Measurements from ENCODE around the gene COL7A1.

DNA sequence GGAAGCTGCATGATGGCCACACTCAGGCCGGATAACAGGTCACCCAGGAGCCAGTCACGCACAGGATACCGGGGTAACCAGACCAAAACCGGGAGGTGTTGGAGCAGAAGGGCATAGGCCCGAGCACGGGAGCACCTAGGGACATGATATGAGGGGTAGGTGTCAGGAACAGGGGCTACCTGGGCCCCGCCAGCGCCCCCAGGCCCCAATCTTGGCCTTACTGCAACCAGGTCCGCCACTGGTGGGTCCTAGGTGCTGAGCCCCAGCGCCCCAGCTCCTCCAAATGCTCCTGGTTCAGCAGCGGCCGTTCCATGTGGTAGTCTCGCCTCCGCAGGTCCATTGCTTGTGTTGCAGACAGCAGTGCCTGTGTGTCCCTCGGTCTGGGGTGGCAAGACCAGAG lies 38.1 kb upstream of the COL7A1 start:
- TF ChIP-seq CTCF (conservative IDR thresholded peaks at IDR 0.05; ENCODE audit: low read length), result no peak
- no peak for TF ChIP-seq EZH2phosphoT487 (IDR thresholded peaks at IDR 0.05; ENCODE audit: borderline replicate concordance, low read depth, low read length)
